ENCODE results near the gene RHOJ.
"Not testable (repeated sequence)": the region's sequence is repeated elsewhere in the genome, so short reads cannot be mapped to it uniquely, and the experiment has no call there.

- TF ChIP-seq CTCF, POLR2A (IDR thresholded peaks at IDR 0.05): not testable (repeated sequence)
Observed at GRCh38 chr14:63304429-63304828, 100.2 kb downstream of the RHOJ start.
